ENCODE data around the gene IDH3A.

DNA sequence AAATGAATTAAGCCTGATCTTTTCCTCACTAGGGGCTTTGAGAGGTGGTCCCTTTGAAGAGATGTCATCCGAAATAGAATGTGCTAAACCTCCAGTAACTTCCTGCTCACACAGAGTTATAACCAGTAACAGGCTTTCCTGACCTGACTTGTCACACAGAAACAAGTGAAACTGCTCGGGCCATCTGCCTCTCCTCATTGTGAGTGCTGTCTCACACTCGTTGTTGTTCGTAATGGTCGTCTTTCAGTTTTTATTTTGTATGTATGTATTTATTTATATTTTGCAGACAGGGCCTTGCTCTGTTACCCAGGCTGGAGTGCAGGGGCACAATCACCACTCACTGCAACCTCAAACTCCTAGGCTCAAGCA lies 61.2 kb downstream of the IDH3A start:
- TF ChIP-seq, protein P1, sequence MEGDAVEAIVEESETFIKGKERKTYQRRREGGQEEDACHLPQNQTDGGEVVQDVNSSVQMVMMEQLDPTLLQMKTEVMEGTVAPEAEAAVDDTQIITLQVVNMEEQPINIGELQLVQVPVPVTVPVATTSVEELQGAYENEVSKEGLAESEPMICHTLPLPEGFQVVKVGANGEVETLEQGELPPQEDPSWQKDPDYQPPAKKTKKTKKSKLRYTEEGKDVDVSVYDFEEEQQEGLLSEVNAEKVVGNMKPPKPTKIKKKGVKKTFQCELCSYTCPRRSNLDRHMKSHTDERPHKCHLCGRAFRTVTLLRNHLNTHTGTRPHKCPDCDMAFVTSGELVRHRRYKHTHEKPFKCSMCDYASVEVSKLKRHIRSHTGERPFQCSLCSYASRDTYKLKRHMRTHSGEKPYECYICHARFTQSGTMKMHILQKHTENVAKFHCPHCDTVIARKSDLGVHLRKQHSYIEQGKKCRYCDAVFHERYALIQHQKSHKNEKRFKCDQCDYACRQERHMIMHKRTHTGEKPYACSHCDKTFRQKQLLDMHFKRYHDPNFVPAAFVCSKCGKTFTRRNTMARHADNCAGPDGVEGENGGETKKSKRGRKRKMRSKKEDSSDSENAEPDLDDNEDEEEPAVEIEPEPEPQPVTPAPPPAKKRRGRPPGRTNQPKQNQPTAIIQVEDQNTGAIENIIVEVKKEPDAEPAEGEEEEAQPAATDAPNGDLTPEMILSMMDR (IDR thresholded peaks at IDR 0.05): no peak
- TF ChIP-seq POLR2A (IDR thresholded peaks at IDR 0.05): no peak

Measured in sigmoid colon (tissue), 3 donors.